Mesothelial cell of epicardium (in vitro differentiated cells): ENCODE measurements around the gene CHST2. TPM values are rescaled to one million over a fixed set of nuclear protein-coding genes. Genes with fewer than 3 reads are reported as not detected.

Source experiments
- DNase-seq, 2 experiments: peaks; one replicate each; pipeline ENCODE4 v3.0.0; 2021; ENCODE audit warnings: low spot score in 2 of 2; ENCODE audit not compliant: unreplicated experiment in 2 of 2
- H3K27ac Mint-ChIP-seq: 2 replicates; pipeline ENCODE4 v1.8.0; 2021; ENCODE audit warnings: mixed read lengths
- H3K27me3 Mint-ChIP-seq: 2 replicates; pipeline ENCODE4 v1.8.0; 2021; ENCODE audit warnings: low read depth, mixed read lengths
- H3K36me3 Mint-ChIP-seq: 2 replicates; pipeline ENCODE4 v1.8.0; 2021; ENCODE audit warnings: mixed read lengths
- H3K4me1 Mint-ChIP-seq: 2 replicates; pipeline ENCODE4 v1.8.0; 2021; ENCODE audit warnings: mixed read lengths
- H3K4me3 Mint-ChIP-seq: 2 replicates; pipeline ENCODE4 v1.8.0; 2021; ENCODE audit warnings: mild to moderate bottlenecking, moderate library complexity, mixed read lengths
- H3K9me3 Mint-ChIP-seq: 2 replicates; pipeline ENCODE4 v1.8.0; 2021; ENCODE audit warnings: mixed read lengths
- CTCF ChIP-seq: fragments of 200-600 bp; sonication (generic); IDR thresholded peaks from one replicate; pipeline ENCODE4 v1.5.0; 2021; ENCODE audit warnings: antibody characterized with exemption; ENCODE audit not compliant: unreplicated experiment
- total RNA-seq: library from RNA; stranded (reverse); gene quantifications from 3 replicates; pipeline ENCODE4 v1.2.1, GENCODE V29; 2021

The CHST2 gene
- total RNA-seq, 1 donor from 2014 or later = 11.8 TPM

GRCh38 chr3:143122608-143123352, 3.2 kb downstream of the CHST2 start:
- Mint-ChIP-seq H3K9me3 (no peaks in the 10 kb centered on the region), H3K36me3 (no peaks in the 10 kb centered on the region), H3K27ac (no peak overlapping the region), H3K27me3 (peaks cover 86% of the 10 kb centered on the region), H3K4me1 (peaks cover 21% of the 10 kb centered on the region), H3K4me3 (peak overlapping the region; percentile 45)
- DNase-seq = no peak
- no peak for TF ChIP-seq CTCF

GRCh38 chr3:143123353-143123984, 3.9 kb downstream of the CHST2 start:
- TF ChIP-seq CTCF = no peak
- H3K27me3 Mint-ChIP-seq = peaks cover 83% of the 10 kb centered on the region
- peak overlapping the region; percentile 45 for H3K4me3 Mint-ChIP-seq
- peaks cover 21% of the 10 kb centered on the region for H3K4me1 Mint-ChIP-seq
- H3K27ac Mint-ChIP-seq = no peak overlapping the region
- DNase-seq = no peak
- no peaks in the 10 kb centered on the region for H3K9me3 Mint-ChIP-seq
- H3K36me3 Mint-ChIP-seq = no peaks in the 10 kb centered on the region

GRCh38 chr3:143124601-143125520, 5.3 kb downstream of the CHST2 start:
- Mint-ChIP-seq H3K36me3 (no peaks in the 10 kb centered on the region), H3K27me3 (peaks cover 77% of the 10 kb centered on the region), H3K9me3 (no peaks in the 10 kb centered on the region), H3K4me3 (peak overlapping the region; percentile 22), H3K4me1 (peaks cover 15% of the 10 kb centered on the region), H3K27ac (no peak overlapping the region)
- no peak for TF ChIP-seq CTCF
- no peak for DNase-seq

GRCh38 chr3:143127801-143128200, 8.2 kb downstream of the CHST2 start:
- Mint-ChIP-seq H3K27ac (no peak overlapping the region), H3K36me3 (no peaks in the 10 kb centered on the region), H3K4me3 (no peak overlapping the region), H3K9me3 (no peaks in the 10 kb centered on the region), H3K4me1 (peaks cover 13% of the 10 kb centered on the region), H3K27me3 (peaks cover 80% of the 10 kb centered on the region)
- DNase-seq = no peak
- TF ChIP-seq CTCF = no peak

- no peak for TF ChIP-seq CTCF
- H3K36me3 Mint-ChIP-seq = no peaks in the 10 kb centered on the region
- peaks cover 11% of the 10 kb centered on the region for H3K4me1 Mint-ChIP-seq
- no peak overlapping the region for H3K4me3 Mint-ChIP-seq
- H3K27ac Mint-ChIP-seq = no peak overlapping the region
- H3K27me3 Mint-ChIP-seq = peaks cover 79% of the 10 kb centered on the region
- H3K9me3 Mint-ChIP-seq = no peaks in the 10 kb centered on the region
- no peak for DNase-seq
Observed at GRCh38 chr3:143128227-143128955, 8.8 kb downstream of the CHST2 start.
